Left ventricle myocardium inferior (tissue), 1 donor: ENCODE measurements around the gene ORAI1. TPM values are rescaled to one million over a fixed set of nuclear protein-coding genes. Genes with fewer than 3 reads are reported as not detected.
A peak's percentile ranks its signal among the peaks of the same experiment; 100 is the strongest.
"Not testable (repeated sequence)": the region's sequence is repeated elsewhere in the genome, so short reads cannot be mapped to it uniquely, and the experiment has no call there.

Experiments
- DNase-seq: peaks from one replicate; pipeline ENCODE4 v3.0.0-alpha.2; 2020
- H3K27ac ChIP-seq: fragments of 200-600 bp; replicated peaks from 2 replicates; pipeline ENCODE4 v1.8.0; 2021
- H3K27me3 ChIP-seq: fragments of 200-600 bp; 2 replicates; pipeline ENCODE4 v1.8.0; 2021; ENCODE audit warnings: low read depth
- H3K36me3 ChIP-seq: fragments of 200-600 bp; 2 replicates; pipeline ENCODE4 v1.8.0; 2021
- H3K4me1 ChIP-seq: fragments of 200-600 bp; 2 replicates; pipeline ENCODE4 v1.8.0; 2021
- H3K4me3 ChIP-seq: fragments of 200-600 bp; 2 replicates; pipeline ENCODE4 v1.8.0; 2021; ENCODE audit warnings: mild to moderate bottlenecking, moderate library complexity
- H3K9me3 ChIP-seq: fragments of 200-600 bp; replicated peaks from 2 replicates; pipeline ENCODE4 v1.8.0; 2021
- CTCF ChIP-seq: fragments of 200-600 bp; IDR thresholded peaks from 2 replicates; pipeline ENCODE4 v1.8.0; 2021; ENCODE audit warnings: antibody characterized with exemption, mild to moderate bottlenecking, borderline replicate concordance
- intact Hi-C: fragments of 100-400 bp; cut with micrococcal nuclease; formaldehyde crosslinking; loops from one replicate; pipeline ENCODE4 v1.11.0; 2022
- total RNA-seq: library from RNA; stranded (reverse); fragmentation: NEBNext Ultra II Directional; extraction: Animal tissue kit (Norgen Biotek cat#: 25700); gene quantifications from one replicate; pipeline ENCODE4 v1.2.1, GENCODE V29; 2021
- donor health status: DM: no; HTN: yes; CAD: no; lungs with severe emphysema.

ORAI1 gene
- total RNA-seq, 1 donor from 2014 or later = 11.4 TPM

- peak overlapping the region; percentile 87 for H3K27ac ChIP-seq
- no peak overlapping the region for H3K4me3 ChIP-seq
- intact Hi-C loops = no loop called here
Measured at GRCh38 chr12:121582583-121583333, 43.6 kb upstream of the ORAI1 start.

GRCh38 chr12:121583334-121583661 is 43.0 kb upstream of the ORAI1 start:
- H3K27ac ChIP-seq, H3K4me3 ChIP-seq, DNase-seq, H3K9me3 ChIP-seq, H3K36me3 ChIP-seq, intact Hi-C loops, H3K27me3 ChIP-seq: not testable (repeated sequence)
- peaks cover 41% of the 10 kb centered on the region for H3K4me1 ChIP-seq

More at GRCh38 chr12:121582583-121583333, 43.6 kb upstream of the ORAI1 start:
- Histone ChIP-seq H3K27me3 (no peaks in the 10 kb centered on the region), H3K36me3 (no peaks in the 10 kb centered on the region), H3K4me1 (peaks cover 46% of the 10 kb centered on the region), H3K9me3 (no peaks in the 10 kb centered on the region)
- no peak for DNase-seq
- no peak for TF ChIP-seq CTCF

GRCh38 chr12:121584885-121585284 is 41.4 kb upstream of the ORAI1 start:
- H3K36me3 ChIP-seq, H3K9me3 ChIP-seq, H3K4me3 ChIP-seq, intact Hi-C loops, H3K27me3 ChIP-seq, DNase-seq, H3K27ac ChIP-seq: not testable (repeated sequence)
- peaks cover 28% of the 10 kb centered on the region for H3K4me1 ChIP-seq

GRCh38 chr12:121590476-121591143 is 35.7 kb upstream of the ORAI1 start:
- no peak for TF ChIP-seq CTCF
- peak overlapping the region; percentile 65 for H3K4me3 ChIP-seq
- DNase-seq = no peak

GRCh38 chr12:121592320-121592719 is 34.0 kb upstream of the ORAI1 start:
- DNase-seq = no peak
- no peak for TF ChIP-seq CTCF
- intact Hi-C loops = no loop called here
- peaks cover 8% of the 10 kb centered on the region for H3K4me1 ChIP-seq
- H3K27ac ChIP-seq = no peak overlapping the region
- H3K9me3 ChIP-seq = no peaks in the 10 kb centered on the region
- H3K4me3 ChIP-seq = no peak overlapping the region
- no peaks in the 10 kb centered on the region for H3K27me3 ChIP-seq
- H3K36me3 ChIP-seq = no peaks in the 10 kb centered on the region

More at GRCh38 chr12:121590476-121591143, 35.7 kb upstream of the ORAI1 start:
- Histone ChIP-seq H3K9me3 (no peaks in the 10 kb centered on the region), H3K4me1 (peaks cover 8% of the 10 kb centered on the region), H3K27ac (peak overlapping the region; percentile 79), H3K36me3 (no peaks in the 10 kb centered on the region), H3K27me3 (no peaks in the 10 kb centered on the region)
- intact Hi-C loops = no loop called here

- no peaks in the 10 kb centered on the region for H3K9me3 ChIP-seq
- no peaks in the 10 kb centered on the region for H3K27me3 ChIP-seq
- no peak overlapping the region for H3K27ac ChIP-seq
- H3K4me1 ChIP-seq = peaks cover 5% of the 10 kb centered on the region
- no peaks in the 10 kb centered on the region for H3K36me3 ChIP-seq
- intact Hi-C loops = no loop called here
- no peak overlapping the region for H3K4me3 ChIP-seq
- no peak for TF ChIP-seq CTCF
- DNase-seq = no peak
Measured at GRCh38 chr12:121595520-121595919, 30.8 kb upstream of the ORAI1 start.
